ENCODE results near the gene CEP164.

- TF ChIP-seq REST (IDR thresholded peaks at IDR 0.05; ENCODE audit: unreplicated experiment) = no peak
- TF ChIP-seq CTCF (conservative IDR thresholded peaks at IDR 0.05; ENCODE audit: low read depth in 2 of 2) = no peak
- no peak for TF ChIP-seq EZH2 (IDR thresholded peaks at IDR 0.05; ENCODE audit: low read depth, unreplicated experiment)
- no peak for TF ChIP-seq NANOG (IDR thresholded peaks at IDR 0.05; ENCODE audit: borderline replicate concordance)
- TF ChIP-seq JUNB (IDR thresholded peaks at IDR 0.05; ENCODE audit: unreplicated experiment) = no peak
- no peak for TF ChIP-seq EZH2phosphoT487 (IDR thresholded peaks at IDR 0.05; ENCODE audit: unreplicated experiment)
- TF ChIP-seq POLR2AphosphoS5 (IDR thresholded peaks at IDR 0.05; ENCODE audit: low read depth) = no peak
- no peak for TF ChIP-seq CREB1 (CRISPR knock-in tag; IDR thresholded peaks at IDR 0.05; ENCODE audit: low read depth)
- no peak for TF ChIP-seq STAT1 (IDR thresholded peaks at IDR 0.05; ENCODE audit: unreplicated experiment)
Observed at GRCh38 chr11:117392979-117393378, 65.3 kb downstream of the CEP164 start.
